ENCODE data around the gene PIK3CB.
A peak's percentile ranks its signal among the peaks of the same experiment; 100 is the strongest.

Gene PIK3CB

DNA sequence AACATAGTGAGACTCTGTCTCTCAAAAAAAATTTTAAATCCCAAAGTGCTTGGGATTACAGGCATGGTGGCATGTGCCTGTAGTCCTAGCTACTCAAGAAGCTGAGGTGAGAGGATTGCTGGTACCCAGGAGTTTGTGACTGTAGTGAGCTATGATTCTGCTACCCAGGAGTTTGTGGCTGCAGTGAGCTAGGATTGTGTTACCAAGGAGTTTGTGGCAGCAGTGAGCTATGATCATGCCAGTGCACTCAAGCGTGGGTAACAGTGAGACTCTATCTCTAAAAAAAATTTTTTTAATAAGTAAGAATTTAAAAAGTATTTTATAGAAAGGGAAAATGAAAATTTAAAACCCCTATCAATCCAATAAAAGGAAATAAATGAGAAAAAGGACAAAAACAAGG lies 156.6 kb downstream of the PIK3CB start:
- TF ChIP-seq, protein P1, sequence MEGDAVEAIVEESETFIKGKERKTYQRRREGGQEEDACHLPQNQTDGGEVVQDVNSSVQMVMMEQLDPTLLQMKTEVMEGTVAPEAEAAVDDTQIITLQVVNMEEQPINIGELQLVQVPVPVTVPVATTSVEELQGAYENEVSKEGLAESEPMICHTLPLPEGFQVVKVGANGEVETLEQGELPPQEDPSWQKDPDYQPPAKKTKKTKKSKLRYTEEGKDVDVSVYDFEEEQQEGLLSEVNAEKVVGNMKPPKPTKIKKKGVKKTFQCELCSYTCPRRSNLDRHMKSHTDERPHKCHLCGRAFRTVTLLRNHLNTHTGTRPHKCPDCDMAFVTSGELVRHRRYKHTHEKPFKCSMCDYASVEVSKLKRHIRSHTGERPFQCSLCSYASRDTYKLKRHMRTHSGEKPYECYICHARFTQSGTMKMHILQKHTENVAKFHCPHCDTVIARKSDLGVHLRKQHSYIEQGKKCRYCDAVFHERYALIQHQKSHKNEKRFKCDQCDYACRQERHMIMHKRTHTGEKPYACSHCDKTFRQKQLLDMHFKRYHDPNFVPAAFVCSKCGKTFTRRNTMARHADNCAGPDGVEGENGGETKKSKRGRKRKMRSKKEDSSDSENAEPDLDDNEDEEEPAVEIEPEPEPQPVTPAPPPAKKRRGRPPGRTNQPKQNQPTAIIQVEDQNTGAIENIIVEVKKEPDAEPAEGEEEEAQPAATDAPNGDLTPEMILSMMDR (IDR thresholded peaks at IDR 0.05; ENCODE audit: unreplicated experiment in 3 of 3), result no peak
- Mint-ChIP-seq H3K4me3 (no peak overlapping the region), H3K27me3 (ENCODE audit: low read depth) (no peaks in the 10 kb centered on the region), H3K9me3 (peaks cover 24% of the 10 kb centered on the region), H3K4me1 (peaks cover 5% of the 10 kb centered on the region), H3K36me3 (ENCODE audit: low read depth) (peaks cover 55% of the 10 kb centered on the region), H3K27ac (no peak overlapping the region)

DNA sequence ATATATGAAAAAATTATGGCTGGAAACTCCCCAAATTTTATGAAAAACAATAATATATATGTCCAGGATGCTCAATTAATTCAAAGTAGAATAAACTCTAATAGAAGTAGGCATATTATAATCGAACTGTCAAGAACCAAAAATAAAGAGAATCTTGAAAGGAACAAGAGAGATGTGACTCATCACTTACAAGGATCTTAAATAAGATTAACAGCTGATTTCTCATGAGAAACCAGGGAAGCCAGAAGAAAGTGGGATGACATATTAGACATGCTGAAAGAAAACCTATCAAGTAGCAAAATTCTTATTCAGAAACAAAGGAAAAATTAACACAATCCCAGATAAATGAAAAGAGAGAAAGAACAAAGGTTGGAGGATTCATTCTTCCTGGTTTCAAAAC lies 159.3 kb downstream of the PIK3CB start:
- TF ChIP-seq, protein P1 (IDR thresholded peaks at IDR 0.05; ENCODE audit: unreplicated experiment in 3 of 3), result no peak
- Mint-ChIP-seq H3K9me3 (peaks cover 31% of the 10 kb centered on the region), H3K4me1 (peaks cover 6% of the 10 kb centered on the region), H3K27ac (no peak overlapping the region), H3K4me3 (no peak overlapping the region), H3K36me3 (ENCODE audit: low read depth) (peaks cover 63% of the 10 kb centered on the region), H3K27me3 (ENCODE audit: low read depth) (no peaks in the 10 kb centered on the region)

DNA sequence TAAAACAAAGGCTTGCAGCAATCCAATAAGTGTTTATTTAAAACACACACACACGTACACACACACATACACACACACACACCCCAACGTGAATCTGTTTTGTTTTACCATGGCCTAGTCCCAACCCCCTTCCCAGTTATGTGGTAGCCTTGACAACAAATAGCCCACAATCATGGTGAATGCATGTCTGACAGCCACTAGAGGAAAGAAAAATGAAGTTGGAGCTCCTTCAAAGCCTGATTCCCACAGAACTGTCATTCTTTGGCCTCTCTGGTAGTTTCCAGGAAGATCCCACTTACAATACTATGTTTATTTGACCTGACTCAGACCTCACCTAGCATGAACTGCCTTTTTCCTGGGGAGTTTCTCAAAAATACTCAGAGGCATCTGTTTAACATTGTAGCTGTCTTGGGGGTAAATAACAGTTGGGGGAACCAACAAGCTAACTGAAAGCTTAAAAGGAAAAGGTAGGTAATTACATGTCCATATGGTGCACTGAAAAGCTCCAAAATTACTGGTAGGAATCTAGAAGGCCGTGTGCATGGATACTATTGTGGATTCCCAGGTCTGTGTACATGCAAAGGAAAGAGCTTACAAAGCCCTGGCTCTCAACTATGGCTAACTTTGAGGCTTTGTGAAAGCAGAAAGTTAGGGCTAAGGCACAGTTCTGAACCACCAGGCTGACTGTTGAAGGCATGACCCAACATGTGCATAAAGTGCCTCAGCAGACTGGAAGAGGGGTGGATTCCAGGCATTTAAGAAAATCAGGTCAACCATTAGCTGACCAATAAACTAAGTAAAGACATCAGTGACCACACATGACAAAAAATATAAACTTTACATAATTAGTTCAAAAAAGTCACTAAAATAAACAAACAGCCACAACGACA lies 160.8 kb downstream of the PIK3CB start:
- H3K4me1 Mint-ChIP-seq, result peaks cover 16% of the 10 kb centered on the region
- H3K27me3 Mint-ChIP-seq (ENCODE audit: low read depth), result no peaks in the 10 kb centered on the region
- no peak overlapping the region for H3K4me3 Mint-ChIP-seq
- TF ChIP-seq, protein P1 (IDR thresholded peaks at IDR 0.05; ENCODE audit: unreplicated experiment in 3 of 3), result no peak
- H3K36me3 Mint-ChIP-seq (ENCODE audit: low read depth), result peaks cover 63% of the 10 kb centered on the region
- peak overlapping the region in 2 of 3 experiments; percentile 81 for H3K27ac Mint-ChIP-seq
- H3K9me3 Mint-ChIP-seq, result peaks cover 31% of the 10 kb centered on the region

DNA sequence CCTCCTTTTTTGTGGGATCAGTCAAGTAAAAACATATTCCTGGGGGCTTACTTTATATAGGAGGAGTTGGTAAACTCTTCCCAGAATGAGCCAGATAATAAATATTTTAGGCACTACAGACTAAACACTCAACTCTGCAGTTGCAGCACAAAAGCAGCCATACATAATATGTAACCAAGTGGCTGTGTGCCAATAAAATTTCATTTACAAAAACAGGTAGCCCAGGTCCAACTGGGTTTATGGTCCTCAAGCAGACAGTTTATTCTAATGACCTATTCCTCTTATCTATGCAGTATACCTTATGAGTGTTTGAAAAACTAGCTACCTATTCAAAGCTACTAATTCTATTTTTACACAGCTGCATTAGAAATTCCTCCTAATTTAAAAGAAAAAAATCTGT lies 164.3 kb downstream of the PIK3CB start:
- Mint-ChIP-seq H3K36me3 (ENCODE audit: low read depth) (peaks cover 45% of the 10 kb centered on the region), H3K27ac (peak overlapping the region in 2 of 3 experiments; percentile 5 to 68), H3K4me1 (peaks cover 16% of the 10 kb centered on the region), H3K27me3 (ENCODE audit: low read depth) (no peaks in the 10 kb centered on the region), H3K4me3 (no peak overlapping the region), H3K9me3 (peaks cover 25% of the 10 kb centered on the region)
- TF ChIP-seq, protein P1 (IDR thresholded peaks at IDR 0.05; ENCODE audit: unreplicated experiment in 3 of 3), result no peak

DNA sequence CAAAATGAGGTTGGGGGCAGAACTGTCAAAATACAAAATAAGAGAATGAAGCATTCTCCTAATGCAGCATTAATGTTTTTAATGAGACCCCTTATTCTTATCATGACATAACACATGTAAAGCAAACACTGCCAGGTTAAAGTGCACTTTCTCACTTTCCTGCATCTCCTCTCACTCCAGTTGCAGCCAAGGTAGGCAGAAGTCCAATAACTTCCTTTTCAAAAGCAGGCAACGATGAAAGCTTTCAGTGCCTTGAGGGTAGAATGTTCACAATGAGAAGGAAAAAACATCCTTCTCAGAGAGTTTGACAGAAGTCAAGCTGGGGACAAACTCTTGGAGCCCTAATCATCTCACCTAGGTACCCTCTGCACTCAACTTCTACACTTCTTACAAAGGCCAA lies 166.6 kb downstream of the PIK3CB start:
- H3K9me3 Mint-ChIP-seq, result peaks cover 7% of the 10 kb centered on the region
- peaks cover 11% of the 10 kb centered on the region for H3K4me1 Mint-ChIP-seq
- peaks cover 41% of the 10 kb centered on the region for H3K36me3 Mint-ChIP-seq (ENCODE audit: low read depth)
- H3K4me3 Mint-ChIP-seq, result no peak overlapping the region
- no peak overlapping the region for H3K27ac Mint-ChIP-seq
- TF ChIP-seq, protein P1 (IDR thresholded peaks at IDR 0.05; ENCODE audit: unreplicated experiment in 3 of 3), result no peak
- H3K27me3 Mint-ChIP-seq (ENCODE audit: low read depth), result no peaks in the 10 kb centered on the region

DNA sequence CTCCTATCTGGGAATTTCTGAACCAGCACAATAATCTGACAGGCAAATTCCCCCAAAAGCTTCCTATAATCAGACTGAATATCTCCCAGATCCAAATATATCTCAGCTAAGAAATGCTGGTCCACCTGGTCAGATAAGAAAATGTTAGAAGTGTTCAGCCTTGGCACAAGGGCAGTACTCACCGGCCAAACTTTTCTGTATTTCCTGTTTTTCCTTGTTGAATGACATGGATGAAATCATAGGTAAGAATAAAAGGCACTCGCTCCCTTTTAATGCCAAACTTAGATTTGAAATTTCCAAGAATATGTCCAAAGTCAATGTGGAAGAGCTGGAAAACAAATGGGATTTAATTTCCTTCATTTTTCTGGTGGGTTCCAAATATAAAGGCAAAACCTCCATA lies 177.2 kb downstream of the PIK3CB start:
- H3K27ac Mint-ChIP-seq, result no peak overlapping the region
- H3K36me3 Mint-ChIP-seq (ENCODE audit: low read depth), result peaks cover 46% of the 10 kb centered on the region
- no peaks in the 10 kb centered on the region for H3K4me1 Mint-ChIP-seq
- TF ChIP-seq, protein P1 (IDR thresholded peaks at IDR 0.05; ENCODE audit: unreplicated experiment in 3 of 3), result no peak
- no peaks in the 10 kb centered on the region for H3K9me3 Mint-ChIP-seq
- H3K27me3 Mint-ChIP-seq (ENCODE audit: low read depth), result no peaks in the 10 kb centered on the region
- H3K4me3 Mint-ChIP-seq, result no peak overlapping the region

Data from nephron (organoid).